GM13976 (cell line): ENCODE data around the gene GRIK5.
"Not testable (repeated sequence)": the region's sequence is repeated elsewhere in the genome, so short reads cannot be mapped to it uniquely, and the experiment has no call there.

Experiments
- DNase-seq: peaks from one replicate; pipeline ENCODE4 v3.0.0; 2012; ENCODE audit warnings: low spot score
- in situ Hi-C: fragments of 300-500 bp; cut with MboI; formaldehyde crosslinking; loops from one replicate; pipeline ENCODE4 v1.12.0; 2022; ENCODE audit warnings: low sequenced_read_pairs, mixed read lengths, inconsistent platforms; ENCODE audit not compliant: unreplicated experiment
- TF ChIP-seq, protein P1 (sequence below): IDR thresholded peaks from 2 replicates; pipeline ENCODE4 v1.5.1; 2012; ENCODE audit warnings: borderline replicate concordance, mild to moderate bottlenecking; ENCODE audit not compliant: insufficient read depth; ENCODE audit errors: extremely low read depth, missing control alignments, control extremely low read depth

Gene GRIK5

DNA sequence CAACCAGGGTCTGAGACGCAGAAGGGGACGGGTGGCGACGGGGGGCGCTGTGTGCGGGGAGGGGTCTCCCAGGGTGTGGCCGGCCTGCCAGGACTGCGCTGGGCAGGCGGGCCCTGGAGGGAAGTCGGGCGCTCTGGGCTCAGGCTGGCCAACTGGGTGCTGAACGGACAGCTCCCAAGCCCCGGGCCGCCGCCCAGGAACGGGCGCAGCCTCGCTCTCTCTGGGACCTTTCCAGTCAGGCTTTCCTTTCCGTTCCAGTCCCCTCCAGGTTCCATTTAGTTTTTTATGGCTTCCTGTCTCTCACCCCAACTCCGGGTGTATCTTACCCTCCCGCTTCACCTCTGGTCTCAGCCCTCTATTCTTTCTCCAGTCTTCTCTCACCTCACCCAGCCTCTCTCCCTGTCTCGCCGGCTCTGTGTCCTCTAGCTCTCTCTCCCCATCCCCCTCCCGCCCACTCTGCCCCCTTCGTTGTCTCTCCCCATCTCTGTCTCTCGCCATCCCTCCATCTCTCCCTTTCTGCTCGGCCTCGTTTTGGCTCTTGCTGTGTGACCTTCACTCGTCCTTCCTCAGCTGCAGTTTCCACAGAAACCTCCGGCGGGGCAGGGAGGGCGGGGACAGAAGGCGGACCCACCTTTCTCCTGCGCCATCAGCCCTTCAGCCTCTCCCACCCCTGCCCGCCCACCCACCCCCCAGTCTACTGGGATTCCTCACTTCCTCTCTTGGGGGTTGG is 72.7 kb downstream of the GRIK5 start:
- TF ChIP-seq, protein P1, sequence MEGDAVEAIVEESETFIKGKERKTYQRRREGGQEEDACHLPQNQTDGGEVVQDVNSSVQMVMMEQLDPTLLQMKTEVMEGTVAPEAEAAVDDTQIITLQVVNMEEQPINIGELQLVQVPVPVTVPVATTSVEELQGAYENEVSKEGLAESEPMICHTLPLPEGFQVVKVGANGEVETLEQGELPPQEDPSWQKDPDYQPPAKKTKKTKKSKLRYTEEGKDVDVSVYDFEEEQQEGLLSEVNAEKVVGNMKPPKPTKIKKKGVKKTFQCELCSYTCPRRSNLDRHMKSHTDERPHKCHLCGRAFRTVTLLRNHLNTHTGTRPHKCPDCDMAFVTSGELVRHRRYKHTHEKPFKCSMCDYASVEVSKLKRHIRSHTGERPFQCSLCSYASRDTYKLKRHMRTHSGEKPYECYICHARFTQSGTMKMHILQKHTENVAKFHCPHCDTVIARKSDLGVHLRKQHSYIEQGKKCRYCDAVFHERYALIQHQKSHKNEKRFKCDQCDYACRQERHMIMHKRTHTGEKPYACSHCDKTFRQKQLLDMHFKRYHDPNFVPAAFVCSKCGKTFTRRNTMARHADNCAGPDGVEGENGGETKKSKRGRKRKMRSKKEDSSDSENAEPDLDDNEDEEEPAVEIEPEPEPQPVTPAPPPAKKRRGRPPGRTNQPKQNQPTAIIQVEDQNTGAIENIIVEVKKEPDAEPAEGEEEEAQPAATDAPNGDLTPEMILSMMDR = no peak
- DNase-seq = peak; percentile 83
- in situ Hi-C loops = no loop called here

DNA sequence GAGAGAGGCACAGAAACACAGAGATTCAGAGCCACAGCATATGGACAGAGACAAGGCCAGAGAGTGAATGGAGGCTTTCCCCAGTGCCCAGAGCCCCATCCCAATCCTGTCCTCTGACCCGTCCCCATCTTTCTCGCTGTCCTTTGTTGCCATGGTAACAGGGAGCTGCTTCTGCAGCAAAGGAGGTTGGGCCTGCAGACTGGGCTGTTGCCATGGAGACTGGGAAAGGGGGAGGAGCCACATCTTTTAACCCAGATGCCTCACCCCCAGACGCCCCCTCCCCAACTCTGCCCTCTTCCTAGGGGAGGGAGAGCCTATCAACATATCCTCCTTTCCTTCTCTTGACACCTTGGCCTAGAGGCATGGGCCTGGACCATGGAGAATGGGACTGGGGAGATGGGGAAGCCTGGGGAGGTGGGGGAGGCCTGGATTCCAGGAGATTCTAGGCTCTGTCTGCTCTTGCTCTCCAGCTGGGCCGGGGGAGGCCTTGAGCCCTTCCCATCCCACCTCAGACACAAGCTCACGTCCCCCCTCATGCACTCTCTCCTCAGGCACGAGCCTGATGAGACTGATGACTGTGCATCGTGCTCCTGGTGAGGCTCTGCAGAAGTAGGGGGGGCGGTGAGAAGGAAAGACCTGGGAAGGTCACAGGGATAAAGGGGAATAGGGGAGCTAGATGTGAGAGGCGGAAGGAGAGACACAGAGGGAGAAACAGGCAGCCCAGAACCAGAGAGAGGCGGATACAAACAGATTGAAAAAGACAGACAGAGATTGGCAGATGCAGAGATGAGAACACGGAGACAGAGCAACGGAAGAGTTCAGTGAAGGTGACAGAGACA is 73.8 kb downstream of the GRIK5 start:
- in situ Hi-C loops = no loop called here
- no peak for DNase-seq
- TF ChIP-seq, protein P1 = no peak

DNA sequence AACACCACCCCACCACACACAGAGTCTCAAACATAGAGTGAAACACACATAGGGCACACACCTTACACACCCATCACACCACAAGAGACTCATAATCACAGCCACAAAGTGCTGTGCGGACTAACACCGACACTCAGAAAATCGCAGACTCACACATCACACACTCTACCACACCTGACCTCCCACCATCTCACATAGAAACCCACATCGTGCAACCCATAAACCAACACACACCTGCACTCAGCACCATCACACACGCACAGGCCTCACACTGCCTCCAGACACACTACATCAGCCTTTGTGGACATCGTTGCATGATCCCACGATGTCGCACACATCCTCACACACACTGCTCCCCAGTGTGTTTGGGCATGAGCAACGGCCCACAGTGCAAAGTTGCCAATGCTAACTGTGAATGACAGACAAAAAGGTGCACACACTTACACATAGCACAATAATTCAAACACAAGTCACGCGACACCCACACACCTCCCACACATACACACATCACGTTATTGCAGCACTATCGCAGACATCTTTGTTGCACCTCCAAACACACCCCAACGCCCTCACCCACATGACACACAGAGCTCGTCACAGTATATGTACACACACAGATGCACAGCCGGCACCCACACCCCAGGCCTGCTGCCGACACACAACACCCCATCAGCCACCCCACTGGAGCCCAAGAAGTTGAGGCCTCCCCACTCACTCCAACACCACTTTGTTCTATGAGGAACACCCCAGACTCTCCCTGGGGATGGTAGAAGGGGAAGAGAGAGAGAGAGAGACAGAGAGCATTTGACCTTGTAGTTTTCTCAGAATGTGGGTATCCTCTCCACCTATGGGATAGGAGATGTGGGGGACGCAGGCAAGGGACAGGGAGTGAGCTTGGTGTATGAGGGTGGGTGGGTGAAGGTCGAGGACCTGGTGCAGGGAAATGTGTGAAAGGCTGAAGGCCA is 74.7 kb downstream of the GRIK5 start:
- no peak for DNase-seq
- TF ChIP-seq, protein P1 = no peak
- in situ Hi-C loops = no loop called here

DNA sequence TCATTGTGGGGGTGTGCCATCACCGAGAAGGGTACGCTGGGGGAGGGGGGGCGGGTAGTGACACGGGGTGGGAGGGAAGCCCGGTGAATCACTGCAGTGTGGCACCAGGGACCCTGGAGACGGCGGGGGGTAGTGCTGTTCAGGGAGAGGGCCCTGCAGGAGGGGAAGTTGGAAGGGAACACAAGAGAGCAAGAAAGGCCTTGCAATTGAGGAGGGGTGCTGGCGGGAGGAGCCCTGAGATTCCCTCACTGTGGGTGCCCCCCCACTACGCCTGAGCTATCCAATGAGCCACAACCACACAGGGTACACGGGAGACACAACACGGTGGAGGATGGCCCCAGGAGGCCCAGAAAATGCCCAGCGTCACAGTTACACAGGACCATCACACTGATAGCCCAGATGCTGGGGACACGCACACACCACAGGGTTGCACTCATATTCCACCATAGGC is 75.5 kb downstream of the GRIK5 start:
- in situ Hi-C loops = no loop called here
- TF ChIP-seq, protein P1 = no peak
- no peak for DNase-seq

DNA sequence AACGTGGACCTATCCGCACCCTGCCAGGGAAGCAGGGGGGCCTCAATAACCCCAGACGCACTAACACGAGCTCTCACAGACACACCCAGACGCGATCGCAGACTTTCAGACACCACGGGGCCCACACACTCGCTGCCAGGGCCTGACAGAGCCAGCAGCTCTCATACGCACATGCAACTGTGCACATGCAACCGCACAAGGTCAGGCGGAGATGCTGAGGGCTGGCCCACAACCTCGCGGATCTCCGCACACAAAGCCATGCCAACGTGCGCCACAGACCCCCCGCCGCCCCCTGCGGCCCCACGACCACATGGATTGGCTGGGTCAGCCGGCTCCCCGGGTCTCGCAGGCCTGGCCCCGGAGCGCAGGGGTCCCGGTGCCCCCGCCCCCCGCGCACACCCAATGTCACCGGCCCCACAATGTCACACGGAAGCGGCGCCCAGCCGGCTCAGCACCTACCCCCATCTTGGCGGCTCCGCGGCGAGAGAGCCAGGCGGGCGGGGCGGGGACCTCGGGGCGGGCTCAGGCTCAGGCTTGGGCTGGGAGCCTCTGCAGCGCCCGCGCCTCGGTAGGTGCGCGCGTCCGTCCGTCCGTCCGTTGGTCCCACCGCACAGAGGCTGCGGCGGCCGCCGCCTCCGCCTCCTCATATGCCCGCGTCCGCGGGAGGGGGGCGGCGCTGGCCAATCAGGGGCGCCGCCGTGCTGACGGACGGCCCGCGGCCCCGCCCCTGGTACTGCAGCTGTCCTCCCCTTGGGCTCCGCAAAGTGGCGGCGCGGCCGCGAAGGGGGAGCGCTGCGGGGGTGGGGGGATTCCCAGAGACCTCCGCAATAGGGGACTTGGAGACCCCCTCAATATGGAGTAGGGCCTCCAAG is 76.2 kb downstream of the GRIK5 start, which contains the start of gene ATP1A3:
TSS of gene ATP1A3 (minus strand) at position 619 of the 872 bp plus-strand sequence. CDS start at position 465, 154 bp downstream.
- DNase-seq = peak; percentile 89
- TF ChIP-seq, protein P1 = no peak
- in situ Hi-C loops = no loop called here

DNA sequence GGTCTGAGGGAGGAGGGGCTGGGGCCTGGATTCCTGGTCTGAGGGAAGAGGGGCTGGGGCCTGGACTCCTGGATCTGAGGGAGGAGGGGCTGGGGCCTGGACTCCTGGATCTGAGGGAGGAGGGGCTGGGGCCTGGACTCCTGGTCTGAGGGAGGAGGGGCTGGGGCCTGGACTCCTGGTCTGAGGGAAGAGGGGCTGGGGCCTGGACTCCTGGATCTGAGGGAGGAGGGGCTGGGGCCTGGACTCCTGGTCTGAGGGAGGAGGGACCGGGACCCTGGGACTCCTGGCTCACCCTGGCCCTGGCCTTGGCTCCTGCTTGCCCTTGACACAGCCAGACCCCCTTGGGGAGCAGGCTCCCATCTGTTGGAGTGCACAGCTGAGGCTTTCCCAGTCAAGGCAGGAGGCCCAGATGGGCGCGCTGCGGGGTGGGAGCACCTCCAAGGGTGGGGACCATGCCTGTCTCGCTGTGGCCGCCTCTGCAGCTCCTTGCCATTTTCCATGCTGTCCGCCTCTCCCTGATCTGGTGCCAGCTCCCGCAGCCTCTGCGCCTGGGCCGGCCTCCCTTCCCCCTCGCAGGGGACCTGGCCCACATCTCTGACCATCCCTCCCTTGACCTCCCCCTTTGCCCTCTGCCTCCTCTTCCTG is 78.0 kb downstream of the GRIK5 start:
- DNase-seq, in situ Hi-C loops: not testable (repeated sequence)
